Neural cell (in vitro differentiated cells): ENCODE data around the gene ARHGEF17.

ENCODE experiments used
- CTCF ChIP-seq: fragments of 450-650 bp; IDR thresholded peaks from 2 replicates; pipeline ENCODE4 v1.5.1; 2014; ENCODE audit warnings: antibody characterized with exemption, mild to moderate bottlenecking, moderate library complexity; ENCODE audit not compliant: poor library complexity, severe bottlenecking
- EP300 ChIP-seq: fragments of 450-650 bp; conservative IDR thresholded peaks from 2 replicates; pipeline ENCODE4 v1.6.1; 2014; ENCODE audit warnings: antibody characterized with exemption, mild to moderate bottlenecking, moderate library complexity; ENCODE audit not compliant: poor library complexity, severe bottlenecking
- EZH2 ChIP-seq: fragments of 200-600, 300-800 bp; shearing (Covaris generic), sonication (generic); IDR thresholded peaks from 2 replicates; pipeline ENCODE4 v1.6.1; 2014; ENCODE audit warnings: antibody characterized with exemption, low read length, borderline replicate concordance, mild to moderate bottlenecking; ENCODE audit not compliant: insufficient read depth, poor library complexity, severe bottlenecking
- MXI1 ChIP-seq: fragments of 450-650 bp; conservative IDR thresholded peaks from 2 replicates; pipeline ENCODE4 v1.6.1; 2014; ENCODE audit warnings: antibody characterized with exemption, mild to moderate bottlenecking; ENCODE audit not compliant: poor library complexity, severe bottlenecking
- POLR2AphosphoS5 ChIP-seq: IDR thresholded peaks from 2 replicates; pipeline ENCODE4 v1.6.1; 2012
- RAD21 ChIP-seq: fragments of 450-650 bp; conservative IDR thresholded peaks from 2 replicates; pipeline ENCODE4 v1.6.1; 2014; ENCODE audit warnings: antibody characterized with exemption, mild to moderate bottlenecking, moderate library complexity
- SMC3 ChIP-seq: fragments of 450-650 bp; conservative IDR thresholded peaks from 2 replicates; pipeline ENCODE4 v1.6.1; 2014; ENCODE audit warnings: antibody characterized with exemption, mild to moderate bottlenecking, moderate library complexity; ENCODE audit not compliant: poor library complexity
- TAF1 ChIP-seq: IDR thresholded peaks from 2 replicates; pipeline ENCODE4 v1.6.1; 2012; ENCODE audit warnings: low read depth

GRCh38 chr11:73379189-73379880 is 71.3 kb downstream of the ARHGEF17 start:
- no peak for TF ChIP-seq EZH2
- no peak for TF ChIP-seq CTCF
- no peak for TF ChIP-seq EP300
- TF ChIP-seq SMC3, result no peak
- no peak for TF ChIP-seq POLR2AphosphoS5
- TF ChIP-seq TAF1, result no peak
- no peak for TF ChIP-seq RAD21
- TF ChIP-seq MXI1, result no peak
